Uterus (tissue), 4 donors: ENCODE results near the gene EFEMP1. TPM values are rescaled to one million over a fixed set of nuclear protein-coding genes. Genes with fewer than 3 reads are reported as not detected.

ENCODE experiments used
- DNase-seq, 2 donors: peaks; one replicate each; pipeline ENCODE4 v3.0.0-alpha.2; 2019 to 2020
- H3K27ac ChIP-seq, 2 donors: fragments of 200-600 bp; sonication (generic); 1 replicate in 1 of 2; 2 replicates in 1 of 2; pipeline ENCODE4 v1.5.1; 2016 to 2018
- H3K27me3 ChIP-seq, 2 donors: fragments of 200-600 bp; sonication (generic); one replicate each; pipeline ENCODE4 v1.5.1; 2018 to 2019; ENCODE audit warnings: control low read depth in 1 of 2
- H3K36me3 ChIP-seq, 2 donors: fragments of 200-600 bp; sonication (generic); one replicate each; pipeline ENCODE4 v1.5.1; 2019; ENCODE audit warnings: control low read depth in 1 of 2
- H3K4me1 ChIP-seq, 2 donors: fragments of 200-600 bp; sonication (generic); one replicate each; pipeline ENCODE4 v1.5.1; 2018 to 2019; ENCODE audit warnings: control low read depth in 1 of 2
- H3K4me3 ChIP-seq, 2 donors: fragments of 200-600 bp; sonication (generic); 1 replicate in 1 of 2; 2 replicates in 1 of 2; pipeline ENCODE4 v1.5.1; 2018 to 2019; ENCODE audit warnings: mild to moderate bottlenecking in 1 of 2
- H3K9me3 ChIP-seq, 2 donors: fragments of 200-600 bp; sonication (generic); one replicate each; pipeline ENCODE4 v1.5.1; 2019; ENCODE audit warnings: control low read depth in 1 of 2
- POLR2A ChIP-seq, 2 donors: fragments of 450-650 bp; IDR thresholded peaks; one replicate each; pipeline ENCODE4 v1.6.1; 2016; ENCODE audit warnings: antibody characterized with exemption in 2 of 2, mild to moderate bottlenecking in 1 of 2, moderate library complexity in 1 of 2
- intact Hi-C: fragments of 100-400 bp; cut with DNase I; formaldehyde crosslinking; loops from one replicate; pipeline ENCODE4 v1.15.1; 2023; ENCODE audit warnings: low total_unique reads
- total RNA-seq, 4 donors: library from RNA; depleted of rRNA in 3 of 4; stranded (reverse); fragments of >200 nt in 3 of 4; gene quantifications; one replicate each; pipeline versions ENCODE4 v1.1.0 to v1.2.4, GENCODE V29; 2014 to 2023
- TF ChIP-seq, protein P1 (sequence below), 4 experiments: fragments of 200-600 bp in 2 of 4; fragments of 450-650 bp in 2 of 4; sonication (generic) in 2 of 4; IDR thresholded peaks; one replicate each; pipeline ENCODE4 v1.5.1; 2016 to 2019; ENCODE audit warnings: antibody characterized with exemption in 4 of 4, mild to moderate bottlenecking in 2 of 4, moderate library complexity in 1 of 4
- donor health status: DM: yes; HTN: yes; CAD: no.

EFEMP1 gene
- total RNA-seq, 4 donors from 2014 or later: 57.0 to 513 (median 250) TPM

DNA sequence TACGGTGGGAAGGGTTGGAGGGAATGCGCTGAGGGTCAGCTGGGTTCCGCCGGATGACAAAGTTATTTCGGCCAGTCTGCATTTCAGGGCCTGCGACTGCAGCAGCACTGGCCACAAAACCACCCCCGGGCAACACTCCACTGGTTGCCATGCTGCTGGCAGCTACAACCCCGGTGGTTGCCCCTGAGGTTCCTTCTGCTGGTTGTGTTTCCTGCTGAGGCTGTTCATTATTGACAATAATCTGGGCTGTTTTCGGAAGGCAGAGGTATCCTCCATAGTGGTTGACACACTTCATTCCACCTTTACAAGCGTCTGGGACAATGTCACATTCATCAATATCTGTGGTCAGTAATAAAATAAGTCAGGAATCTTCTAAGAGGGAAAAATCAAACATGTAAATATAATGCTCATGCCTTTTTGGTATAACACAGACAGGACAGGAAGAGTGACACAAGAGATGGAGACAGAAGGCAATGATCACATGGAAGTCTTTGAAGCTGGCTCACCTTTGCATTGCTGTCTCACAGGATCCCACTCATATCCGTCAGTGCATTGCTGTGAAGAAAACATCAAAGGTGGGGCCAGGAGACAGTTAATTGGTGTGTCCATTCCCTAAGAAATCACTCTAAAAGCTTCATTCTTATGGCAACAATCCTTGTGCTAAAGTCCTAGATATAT is 5.7 kb downstream of the EFEMP1 start:
- no peak overlapping the region for H3K4me3 ChIP-seq
- H3K4me1 ChIP-seq: no peaks in the 10 kb centered on the region
- peaks cover 0 to 2% of the 10 kb centered on the region in 2 donors for H3K36me3 ChIP-seq
- no peak for DNase-seq
- intact Hi-C loops: no loop called here
- no peak for TF ChIP-seq POLR2A (IDR thresholded peaks at IDR 0.05)
- TF ChIP-seq, protein P1, sequence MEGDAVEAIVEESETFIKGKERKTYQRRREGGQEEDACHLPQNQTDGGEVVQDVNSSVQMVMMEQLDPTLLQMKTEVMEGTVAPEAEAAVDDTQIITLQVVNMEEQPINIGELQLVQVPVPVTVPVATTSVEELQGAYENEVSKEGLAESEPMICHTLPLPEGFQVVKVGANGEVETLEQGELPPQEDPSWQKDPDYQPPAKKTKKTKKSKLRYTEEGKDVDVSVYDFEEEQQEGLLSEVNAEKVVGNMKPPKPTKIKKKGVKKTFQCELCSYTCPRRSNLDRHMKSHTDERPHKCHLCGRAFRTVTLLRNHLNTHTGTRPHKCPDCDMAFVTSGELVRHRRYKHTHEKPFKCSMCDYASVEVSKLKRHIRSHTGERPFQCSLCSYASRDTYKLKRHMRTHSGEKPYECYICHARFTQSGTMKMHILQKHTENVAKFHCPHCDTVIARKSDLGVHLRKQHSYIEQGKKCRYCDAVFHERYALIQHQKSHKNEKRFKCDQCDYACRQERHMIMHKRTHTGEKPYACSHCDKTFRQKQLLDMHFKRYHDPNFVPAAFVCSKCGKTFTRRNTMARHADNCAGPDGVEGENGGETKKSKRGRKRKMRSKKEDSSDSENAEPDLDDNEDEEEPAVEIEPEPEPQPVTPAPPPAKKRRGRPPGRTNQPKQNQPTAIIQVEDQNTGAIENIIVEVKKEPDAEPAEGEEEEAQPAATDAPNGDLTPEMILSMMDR (IDR thresholded peaks at IDR 0.05): no peak
- H3K27me3 ChIP-seq: no peaks in the 10 kb centered on the region
- no peaks in the 10 kb centered on the region for H3K9me3 ChIP-seq
- H3K27ac ChIP-seq: no peak overlapping the region

DNA sequence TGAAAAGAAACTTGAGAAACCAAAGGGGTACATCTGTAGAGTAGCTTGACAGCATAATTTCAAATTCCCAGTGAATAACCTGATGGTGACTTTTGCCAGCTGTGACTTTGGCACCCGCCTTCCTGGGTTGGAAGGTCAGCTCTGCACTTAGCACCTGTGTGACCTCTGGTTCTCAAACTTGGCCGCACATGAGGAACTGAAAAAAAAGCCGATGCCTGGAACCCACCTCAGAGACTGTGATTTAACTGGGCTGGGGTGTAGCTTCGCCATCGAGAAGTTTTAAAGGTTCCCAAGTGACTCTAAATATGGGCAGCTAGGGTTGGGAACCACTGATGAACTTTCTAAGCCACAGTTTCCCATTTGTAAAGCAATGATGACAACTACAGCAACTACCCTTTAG is 6.5 kb downstream of the EFEMP1 start:
- Histone ChIP-seq H3K36me3 (peaks cover 0 to 2% of the 10 kb centered on the region in 2 donors), H3K4me3 (no peak overlapping the region), H3K9me3 (no peaks in the 10 kb centered on the region), H3K27ac (no peak overlapping the region), H3K4me1 (no peaks in the 10 kb centered on the region), H3K27me3 (no peaks in the 10 kb centered on the region)
- no peak for TF ChIP-seq POLR2A (IDR thresholded peaks at IDR 0.05)
- TF ChIP-seq, protein P1 (IDR thresholded peaks at IDR 0.05): no peak
- intact Hi-C loops: no loop called here
- DNase-seq: no peak

DNA sequence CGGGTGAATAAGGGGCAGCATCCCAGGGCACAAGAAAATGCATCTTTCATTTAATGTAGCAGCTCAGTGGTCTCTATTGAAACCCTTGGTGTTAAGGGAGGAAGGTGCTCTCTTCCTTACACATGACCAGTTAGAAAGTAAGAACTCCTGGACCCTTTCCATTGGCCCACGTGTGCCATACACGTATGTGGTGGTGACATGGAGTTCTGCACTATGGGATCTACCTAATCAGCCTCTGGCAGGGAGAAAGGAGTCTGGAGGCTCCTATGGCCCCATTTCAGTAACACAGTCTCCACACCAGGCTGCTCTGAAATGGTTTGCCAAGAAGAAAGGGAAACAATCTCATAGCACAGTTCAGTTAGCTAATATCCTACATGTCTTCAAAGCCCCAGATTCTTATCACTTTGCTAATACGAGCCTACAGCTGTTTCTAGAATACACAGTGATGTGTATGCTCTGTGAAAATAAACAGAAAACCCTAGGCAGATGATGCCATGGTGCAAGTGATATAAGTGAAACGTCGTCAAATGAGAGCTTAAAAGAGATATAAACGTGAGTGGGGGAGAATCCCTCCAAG is 7.0 kb downstream of the EFEMP1 start:
- Histone ChIP-seq H3K9me3 (no peaks in the 10 kb centered on the region), H3K4me1 (no peaks in the 10 kb centered on the region), H3K4me3 (no peak overlapping the region), H3K27ac (no peak overlapping the region), H3K36me3 (peaks cover 0 to 2% of the 10 kb centered on the region in 2 donors), H3K27me3 (no peaks in the 10 kb centered on the region)
- TF ChIP-seq POLR2A (IDR thresholded peaks at IDR 0.05): no peak
- TF ChIP-seq, protein P1 (IDR thresholded peaks at IDR 0.05): no peak
- DNase-seq: no peak
- intact Hi-C loops: no loop called here

DNA sequence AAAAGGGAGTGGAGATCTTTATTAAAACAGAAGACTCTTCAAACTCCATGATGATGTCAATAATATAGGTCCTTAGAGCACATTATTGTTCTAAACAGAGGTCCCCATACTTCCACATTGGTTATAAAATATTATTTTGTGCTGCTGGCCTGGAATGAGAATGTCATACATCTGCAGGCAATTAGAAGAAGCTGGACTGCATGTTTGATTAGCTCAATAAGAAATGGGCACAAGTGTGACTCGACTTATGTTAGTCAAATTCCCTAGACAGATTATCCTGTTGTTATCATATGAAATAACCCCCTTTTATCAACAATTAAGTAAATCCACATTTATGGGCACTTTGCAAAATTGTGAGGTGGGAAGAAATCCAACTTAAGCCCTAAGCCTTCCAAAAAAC is 8.8 kb downstream of the EFEMP1 start:
- intact Hi-C loops: no loop called here
- TF ChIP-seq, protein P1 (IDR thresholded peaks at IDR 0.05): no peak
- no peak for TF ChIP-seq POLR2A (IDR thresholded peaks at IDR 0.05)
- Histone ChIP-seq H3K4me3 (no peak overlapping the region), H3K9me3 (no peaks in the 10 kb centered on the region), H3K36me3 (peaks cover 0 to 2% of the 10 kb centered on the region in 2 donors), H3K27ac (no peak overlapping the region), H3K27me3 (no peaks in the 10 kb centered on the region), H3K4me1 (no peaks in the 10 kb centered on the region)
- DNase-seq: no peak

DNA sequence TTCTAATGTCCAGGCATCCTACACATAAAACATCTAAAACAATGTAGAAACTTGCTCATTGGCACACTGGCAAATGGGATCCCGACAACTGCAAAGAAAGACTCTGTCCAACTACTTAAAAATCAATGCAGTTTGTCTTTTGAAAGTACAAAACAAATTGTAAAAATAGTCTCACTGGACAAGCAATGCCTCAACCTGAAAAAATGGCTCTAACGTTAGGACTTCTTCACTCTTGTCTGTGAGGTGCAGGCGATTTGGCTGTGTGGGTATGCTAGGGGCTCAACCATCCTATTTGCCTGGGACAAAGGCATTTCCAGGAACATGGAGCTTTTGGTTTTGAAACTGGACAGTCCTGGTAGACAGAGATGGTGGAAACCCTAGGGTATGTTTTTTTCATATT is 10.7 kb downstream of the EFEMP1 start:
- DNase-seq: no peak
- H3K27ac ChIP-seq: no peak overlapping the region
- H3K4me1 ChIP-seq: no peaks in the 10 kb centered on the region
- TF ChIP-seq, protein P1 (IDR thresholded peaks at IDR 0.05): no peak
- TF ChIP-seq POLR2A (IDR thresholded peaks at IDR 0.05): no peak
- no peaks in the 10 kb centered on the region for H3K27me3 ChIP-seq
- no peak overlapping the region for H3K4me3 ChIP-seq
- peaks cover 0 to 2% of the 10 kb centered on the region in 2 donors for H3K36me3 ChIP-seq
- H3K9me3 ChIP-seq: no peaks in the 10 kb centered on the region
- intact Hi-C loops: no loop called here
